UCSD-AML1 (cell line): ENCODE measurements around the gene KRT8.
"Not testable (repeated sequence)": the region's sequence is repeated elsewhere in the genome, so short reads cannot be mapped to it uniquely, and the experiment has no call there.

ENCODE experiments used
- DNase-seq: peaks from one replicate; lab custom pipeline; 2025; ENCODE audit not compliant: unreplicated experiment; lab: John Stamatoyannopoulos, UW

KRT8 gene

GRCh38 chr12:52876372-52876771, 28.5 kb downstream of the KRT8 start:
- DNase-seq, result no peak

- no peak for DNase-seq
Observed at GRCh38 chr12:52874573-52875435, 30.1 kb downstream of the KRT8 start.

- DNase-seq, result peak; percentile 61
Observed at GRCh38 chr12:52873832-52874572, 30.9 kb downstream of the KRT8 start.

GRCh38 chr12:52873513-52873831, 31.4 kb downstream of the KRT8 start:
- no peak for DNase-seq

GRCh38 chr12:52872644-52873389, 32.1 kb downstream of the KRT8 start:
- no peak for DNase-seq

- no peak for DNase-seq
Observed at GRCh38 chr12:52871291-52872039, 33.4 kb downstream of the KRT8 start.

- DNase-seq, result peak; percentile 73
Observed at GRCh38 chr12:52870361-52871290, 34.2 kb downstream of the KRT8 start.

GRCh38 chr12:52867642-52868041, 37.2 kb downstream of the KRT8 start:
- peak; percentile 79 for DNase-seq

- DNase-seq, result no peak
Observed at GRCh38 chr12:52867152-52867551, 37.7 kb downstream of the KRT8 start.

- peak; percentile 60 for DNase-seq
Observed at GRCh38 chr12:52865090-52865944, 39.6 kb downstream of the KRT8 start.

GRCh38 chr12:52862023-52862422, 42.9 kb downstream of the KRT8 start:
- DNase-seq, result no peak

- DNase-seq, result no peak
Observed at GRCh38 chr12:52861511-52861910, 43.4 kb downstream of the KRT8 start.

- DNase-seq, result no peak
Observed at GRCh38 chr12:52860102-52860823, 44.6 kb downstream of the KRT8 start.

GRCh38 chr12:52857500-52857899, 47.4 kb downstream of the KRT8 start:
- DNase-seq, result no peak

GRCh38 chr12:52856787-52857186, 48.1 kb downstream of the KRT8 start:
- DNase-seq, result no peak

- DNase-seq, result not testable (repeated sequence)
Observed at GRCh38 chr12:52856077-52856476, 48.8 kb downstream of the KRT8 start.

- DNase-seq, result no peak
Observed at GRCh38 chr12:52851787-52852186, 53.1 kb downstream of the KRT8 start.

GRCh38 chr12:52850681-52851080, 54.2 kb downstream of the KRT8 start:
- no peak for DNase-seq
